SU-DHL-6 (cell line): ENCODE data around the gene SLC17A9.

Source experiments
- CTCF ChIP-seq: fragments of 200-600 bp; sonication (generic); IDR thresholded peaks from one replicate; pipeline ENCODE4 v1.5.1; 2017; ENCODE audit warnings: antibody characterized with exemption, mild to moderate bottlenecking, low read length, moderate library complexity; ENCODE audit not compliant: insufficient read depth, poor library complexity, severe bottlenecking
- EZH2phosphoT487 ChIP-seq: fragments of 200-600 bp; sonication (generic), shearing (Covaris generic); conservative IDR thresholded peaks from 2 replicates; pipeline ENCODE4 v1.6.1; 2018; ENCODE audit warnings: mild to moderate bottlenecking, antibody characterized with exemption, low read length, moderate library complexity, mixed read lengths

DNA sequence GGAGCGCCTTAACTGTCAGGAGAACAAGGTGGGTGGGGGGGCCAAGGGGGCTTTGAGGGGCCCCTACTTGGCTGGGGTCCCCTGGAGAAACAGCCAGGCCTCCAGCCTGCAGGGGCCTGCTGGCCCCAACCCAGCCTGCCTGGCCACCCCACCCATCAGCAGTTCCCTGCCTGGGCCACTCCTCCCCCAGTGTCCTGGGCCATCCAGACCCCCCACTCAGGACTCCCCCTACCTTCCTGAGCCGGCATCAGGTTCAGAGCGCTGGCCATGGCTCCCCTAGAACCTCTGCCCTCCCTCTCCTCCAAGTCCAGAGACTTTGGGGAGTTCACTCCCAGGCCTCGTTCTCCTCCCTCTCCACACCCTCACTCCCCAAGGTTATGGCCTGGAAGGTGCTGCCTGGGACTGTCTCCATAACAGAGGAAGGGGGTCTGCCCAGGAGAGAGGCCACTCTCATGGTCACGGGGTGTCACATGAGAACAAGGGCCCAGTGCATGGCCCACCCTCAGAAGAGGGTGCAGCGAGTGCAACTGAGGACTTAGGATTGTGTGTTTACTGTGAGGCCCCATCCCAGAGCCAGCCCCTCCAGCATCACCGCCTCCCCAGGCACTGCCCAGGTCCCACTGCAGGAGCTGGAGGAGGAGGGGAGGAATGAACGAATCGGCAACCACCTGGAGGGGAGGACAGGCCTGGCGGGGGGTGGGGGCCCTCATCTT lies 6.0 kb downstream of the SLC17A9 start:
- TF ChIP-seq CTCF = no peak
- no peak for TF ChIP-seq EZH2phosphoT487
